ENCODE results near the gene ZNF415. TPM values are rescaled to one million over a fixed set of nuclear protein-coding genes. Genes with fewer than 3 reads are reported as not detected.

The ZNF415 gene
- total and polyA plus RNA-seq, 9 of the 15 experiments (the other 6 are each of a cell fraction or from before 2014, with no cell fraction given), result 0.06 to 0.82 (median 0.14) TPM; not detected in 2

GRCh38 chr19:53078668-53079067 is 54.0 kb downstream of the ZNF415 start:
- H3K9me3 ChIP-seq (replicated peaks; ENCODE audit: control insufficient read depth, insufficient read depth, low read depth, low read length), result peaks cover 6% of the 10 kb centered on the region
- DNase-seq (ENCODE audit: extremely low read depth in 1 of 4, low spot score in 3 of 4) (no peak), ATAC-seq (no peak), FAIRE-seq (no peak)
- no TSS peak for BruUV-seq (replicated peaks)
- no peak overlapping the region for H3K4me3 ChIP-seq
- no peaks in the 10 kb centered on the region for H3K9me1 ChIP-seq (ENCODE audit: control insufficient read depth, insufficient read depth, low read length)
- CTCF ChIA-PET (ENCODE audit: low intra/inter-chr PET ratio), result no interaction called here
- H3K27me3 ChIP-seq (ENCODE audit: control insufficient read depth in 2 of 2, insufficient read depth in 2 of 2, low read length in 2 of 2), result no peaks in the 10 kb centered on the region
- peaks cover 48% of the 10 kb centered on the region; the same call in 2 of the 3 replicates for H3K36me3 ChIP-seq (ENCODE audit: control insufficient read depth, insufficient read depth, low read length)
- H2AFZ ChIP-seq (ENCODE audit: low read depth, low read length), result no peak overlapping the region
- H3K4me1 ChIP-seq (replicated peaks in 1 of 2; ENCODE audit: control insufficient read depth in 2 of 2, insufficient read depth in 2 of 2, low read length in 2 of 2), result no peaks in the 10 kb centered on the region
- WGBS (ENCODE audit: insufficient coverage, low coverage, missing lambda C conversion rate), result 81% methylated on average over 1 of the region's 1 CpG
- POLR2A ChIA-PET, result no interaction called here
- no peak overlapping the region for H3K4me2 ChIP-seq (ENCODE audit: insufficient read depth, low read length)
- intact Hi-C loops (cut with micrococcal nuclease), result no loop called here
- H3K79me2 ChIP-seq (ENCODE audit: control insufficient read depth, insufficient read depth, low read length), result peaks cover 6% of the 10 kb centered on the region; the same call in 2 of the 3 replicates
- in situ Hi-C loops (cut with MboI), result no loop called here
- no peaks in the 10 kb centered on the region for H4K20me1 ChIP-seq (replicated peaks; ENCODE audit: control insufficient read depth, insufficient read depth, low read length)
- TF ChIP-seq EP300 (IDR thresholded peaks at IDR 0.05; ENCODE audit: low read length), result no peak
- no peak for TF ChIP-seq CREB1 (IDR thresholded peaks at IDR 0.05)
- no peak for TF ChIP-seq CREB1 (CRISPR knock-in tag; IDR thresholded peaks at IDR 0.05)
- TF ChIP-seq ZNF282 (CRISPR knock-in tag; IDR thresholded peaks at IDR 0.05), result no peak
- TF ChIP-seq ZNF217 (CRISPR knock-in tag; IDR thresholded peaks at IDR 0.05), result no peak
- no peak for TF ChIP-seq SP2 (IDR thresholded peaks at IDR 0.05; ENCODE audit: extremely low read depth, low read depth, low read length, poor library complexity, severe bottlenecking)
- TF ChIP-seq CXXC5 (CRISPR knock-in tag; IDR thresholded peaks at IDR 0.05), result no peak
- TF ChIP-seq JUN (IDR thresholded peaks at IDR 0.05; ENCODE audit: borderline replicate concordance, low read depth, low read length), result no peak
- no peak for TF ChIP-seq JUN (CRISPR knock-in tag; IDR thresholded peaks at IDR 0.05; ENCODE audit: borderline replicate concordance)
- no peak for TF ChIP-seq FOXA3 (CRISPR knock-in tag; conservative IDR thresholded peaks at IDR 0.05 in 1 of 2, IDR thresholded peaks at IDR 0.05 in 1 of 2)
- no peak for TF ChIP-seq POLR2AphosphoS2 (IDR thresholded peaks at IDR 0.05; ENCODE audit: low read length)
- TF ChIP-seq ZNF134 (CRISPR knock-in tag; conservative IDR thresholded peaks at IDR 0.05), result no peak
- TF ChIP-seq NKRF (IDR thresholded peaks at IDR 0.05; ENCODE audit: borderline replicate concordance), result no peak
- no peak for TF ChIP-seq LCOR (CRISPR knock-in tag; IDR thresholded peaks at IDR 0.05)
- no peak for TF ChIP-seq PBX2 (CRISPR knock-in tag; IDR thresholded peaks at IDR 0.05; ENCODE audit: low read depth)
- TF ChIP-seq PBX2 (tag; conservative IDR thresholded peaks at IDR 0.05; ENCODE audit: low read depth), result no peak
- H3K9ac ChIP-seq (ENCODE audit: insufficient read depth in 1 of 2, low read depth in 2 of 2, low read length in 2 of 2), result no peak overlapping the region
- no peak overlapping the region for H3K27ac ChIP-seq (ENCODE audit: extremely low read depth, low read depth, low read length)

All from K562 (cell line).